Smooth muscle cell (in vitro differentiated cells): ENCODE results near the gene SWT1. TPM values are rescaled to one million over a fixed set of nuclear protein-coding genes. Genes with fewer than 3 reads are reported as not detected.
A peak's percentile ranks its signal among the peaks of the same experiment; 100 is the strongest.

ENCODE experiments used
- DNase-seq: peaks from one replicate; lab custom pipeline; 2025; ENCODE audit not compliant: unreplicated experiment; lab: John Stamatoyannopoulos, UW
- H2AFZ ChIP-seq: fragments of 200-600 bp; sonication (generic); 2 replicates; pipeline ENCODE4 v1.6.0; 2016; ENCODE audit warnings: antibody characterized with exemption, low read depth, mild to moderate bottlenecking
- H3F3A ChIP-seq: fragments of 200-600 bp; sonication (generic); 2 replicates; pipeline ENCODE4 v1.6.0; 2017; ENCODE audit warnings: antibody characterized with exemption, low read depth
- H3K27ac ChIP-seq: fragments of 200-600 bp; sonication (generic); 2 replicates; pipeline ENCODE4 v1.5.1; 2016; ENCODE audit warnings: low read depth, mild to moderate bottlenecking
- H3K27me3 ChIP-seq: fragments of 200-600 bp; sonication (generic); 2 replicates; pipeline ENCODE4 v1.6.1; 2016; ENCODE audit warnings: low read depth, mild to moderate bottlenecking
- H3K36me3 ChIP-seq: fragments of 200-600 bp; sonication (generic); 2 replicates; pipeline ENCODE4 v1.5.1; 2016; ENCODE audit warnings: low read depth
- H3K4me1 ChIP-seq: fragments of 200-600 bp; sonication (generic); 2 replicates; pipeline ENCODE4 v1.5.1; 2016; ENCODE audit warnings: low read depth
- H3K4me2 ChIP-seq: fragments of 200-600 bp; sonication (generic); 2 replicates; pipeline ENCODE4 v1.6.0; 2016; ENCODE audit warnings: mild to moderate bottlenecking
- H3K4me3 ChIP-seq: fragments of 200-600 bp; sonication (generic); 2 replicates; pipeline ENCODE4 v1.5.1; 2016; ENCODE audit warnings: mild to moderate bottlenecking
- H3K79me2 ChIP-seq: fragments of 200-600 bp; sonication (generic); 2 replicates; pipeline ENCODE4 v1.6.0; 2016; ENCODE audit warnings: low read depth, mild to moderate bottlenecking
- H3K9ac ChIP-seq: fragments of 200-600 bp; sonication (generic); 2 replicates; pipeline ENCODE4 v1.6.0; 2016; ENCODE audit warnings: low read depth
- H3K9me3 ChIP-seq: fragments of 200-600 bp; sonication (generic); replicated peaks from 2 replicates; pipeline ENCODE4 v1.5.1; 2016; ENCODE audit warnings: low read depth
- H4K20me1 ChIP-seq: fragments of 200-600 bp; sonication (generic); 2 replicates; pipeline ENCODE4 v1.6.0; 2016; ENCODE audit warnings: low read depth
- CTCF ChIP-seq: fragments of 200-600 bp; sonication (generic); IDR thresholded peaks from 2 replicates; pipeline ENCODE4 v1.5.1; 2017; ENCODE audit warnings: borderline replicate concordance, mild to moderate bottlenecking, antibody characterized with exemption; ENCODE audit not compliant: insufficient read depth, poor library complexity, severe bottlenecking
- WGBS: methylation state at CpG from one replicate; pipeline ENCODE4 v1.1.7; 2016; ENCODE audit warnings: low lambda C conversion rate; 5-methylcytosine and 5-hydroxymethylcytosine counted together
- polyA plus RNA-seq: library from polyadenylated mRNA; unstranded; fragments of >200 nt; fragmentation: Nextera tagmentation; extraction: Ambion mirVana; gene quantifications from 2 replicates; pipeline ENCODE4 v1.2.1, GENCODE V29; 2016
- total RNA-seq: library from RNA; depleted of rRNA; stranded (reverse); fragments of >200 nt; gene quantifications from 2 replicates; pipeline ENCODE4 v1.2.3, GENCODE V29; 2014

The SWT1 gene
- total and polyA plus RNA-seq, 2 experiments from 2014 or later = 1.7 to 11.2 TPM

GRCh38 chr1:185213091-185213490 is 56.1 kb downstream of the SWT1 start:
- no peak for TF ChIP-seq CTCF
- no peak overlapping the region for H3K9ac ChIP-seq
- H4K20me1 ChIP-seq = no peaks in the 10 kb centered on the region
- H3K27me3 ChIP-seq = no peaks in the 10 kb centered on the region
- DNase-seq = no peak
- H3K9me3 ChIP-seq = no peaks in the 10 kb centered on the region
- H3K27ac ChIP-seq = peak overlapping the region; percentile 25
- H3K4me3 ChIP-seq = no peak overlapping the region
- H2AFZ ChIP-seq = no peak overlapping the region
- 25% methylated on average over 1 of the region's 1 CpG for WGBS
- H3K36me3 ChIP-seq = no peaks in the 10 kb centered on the region
- H3K4me2 ChIP-seq = peak overlapping the region; percentile 1
- H3K4me1 ChIP-seq = no peaks in the 10 kb centered on the region
- H3F3A ChIP-seq = no peaks in the 10 kb centered on the region
- no peaks in the 10 kb centered on the region for H3K79me2 ChIP-seq

GRCh38 chr1:185215911-185216310 is 58.9 kb downstream of the SWT1 start:
- TF ChIP-seq CTCF = no peak
- DNase-seq = no peak
- no peak overlapping the region for H3K27ac ChIP-seq
- H3K27me3 ChIP-seq = no peaks in the 10 kb centered on the region
- H2AFZ ChIP-seq = no peak overlapping the region
- no peak overlapping the region for H3K4me3 ChIP-seq
- no peaks in the 10 kb centered on the region for H3K36me3 ChIP-seq
- H3K4me2 ChIP-seq = no peak overlapping the region
- H4K20me1 ChIP-seq = no peaks in the 10 kb centered on the region
- no peak overlapping the region for H3K9ac ChIP-seq
- no peaks in the 10 kb centered on the region for H3F3A ChIP-seq
- no peaks in the 10 kb centered on the region for H3K9me3 ChIP-seq
- H3K4me1 ChIP-seq = no peaks in the 10 kb centered on the region
- WGBS = 81% methylated on average over 1 of the region's 1 CpG
- no peaks in the 10 kb centered on the region for H3K79me2 ChIP-seq

- Histone ChIP-seq H3K9me3 (peaks cover 15% of the 10 kb centered on the region), H3K27me3 (no peaks in the 10 kb centered on the region), H2AFZ (no peak overlapping the region), H3F3A (no peaks in the 10 kb centered on the region), H3K27ac (no peak overlapping the region), H3K4me3 (no peak overlapping the region), H3K9ac (no peak overlapping the region), H3K4me1 (no peaks in the 10 kb centered on the region), H4K20me1 (no peaks in the 10 kb centered on the region), H3K36me3 (peaks cover 29% of the 10 kb centered on the region), H3K79me2 (no peaks in the 10 kb centered on the region), H3K4me2 (no peak overlapping the region)
- no peak for TF ChIP-seq CTCF
- WGBS = 100% methylated on average over 1 of the region's 1 CpG
- DNase-seq = no peak
Observed at GRCh38 chr1:185224132-185224531, 67.2 kb downstream of the SWT1 start.

DNA sequence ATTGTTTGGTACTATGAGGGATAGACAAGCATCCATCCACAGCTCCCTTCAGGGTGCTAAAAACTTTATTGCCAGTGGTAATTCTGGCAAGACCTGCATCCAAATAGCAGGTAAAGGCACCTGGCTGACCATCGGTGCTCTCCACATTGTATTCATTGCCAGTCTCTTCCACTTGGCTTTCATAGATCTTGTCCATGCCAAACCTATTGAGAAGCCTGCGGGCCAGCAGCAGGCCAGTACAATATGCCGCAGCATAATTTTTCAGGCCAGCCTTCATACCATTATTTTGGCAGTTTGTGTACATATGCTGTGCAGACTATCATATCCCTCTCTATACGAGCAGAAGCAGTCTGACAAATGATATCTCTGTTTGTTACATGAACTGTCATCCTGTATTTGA is 70.2 kb downstream of the SWT1 start:
- no peak overlapping the region for H3K9ac ChIP-seq
- TF ChIP-seq CTCF = no peak

More for the DNA sequence above, 70.2 kb downstream of the SWT1 start:
- no peak for DNase-seq
- Histone ChIP-seq H3K9me3 (peaks cover 15% of the 10 kb centered on the region), H3K27ac (no peak overlapping the region), H3K4me3 (no peak overlapping the region), H3K36me3 (peaks cover 22% of the 10 kb centered on the region), H3K27me3 (no peaks in the 10 kb centered on the region), H3F3A (peaks cover 6% of the 10 kb centered on the region), H4K20me1 (no peaks in the 10 kb centered on the region), H3K79me2 (no peaks in the 10 kb centered on the region), H2AFZ (no peak overlapping the region), H3K4me1 (no peaks in the 10 kb centered on the region), H3K4me2 (no peak overlapping the region)
- WGBS = 95% methylated on average over 4 of the region's 4 CpGs
